Measurements from ENCODE around the gene ATP9A.

GRCh38 chr20:51637241-51637640 is 130.9 kb downstream of the ATP9A start:
- TF ChIP-seq CTCF (conservative IDR thresholded peaks at IDR 0.05 in 1 of 2, IDR thresholded peaks at IDR 0.05 in 1 of 2; ENCODE audit: low read depth in 1 of 2, low read length in 2 of 2) = no peak
- TF ChIP-seq EZH2 (IDR thresholded peaks at IDR 0.05; ENCODE audit: low read length, missing control alignments) = no peak
